HepG2 (cell line): ENCODE results near the gene CEP20. TPM values are rescaled to one million over a fixed set of nuclear protein-coding genes. Genes with fewer than 3 reads are reported as not detected.

ENCODE experiments used
- ATAC-seq: fragments of 200-7000 bp; cut with Tn5 transposase; 3 replicates; pipeline ENCODE4 v1.9.1; 2020; ENCODE audit warnings: mild to moderate bottlenecking, moderate library complexity
- BruUV-seq: library from RNA; stranded (reverse); fragments of 400-500 nt; replicated peaks from 2 replicates; lab custom pipeline; 2021; lab: Mats Ljungman, UMichigan
- CTCF ChIA-PET: fragments of 300-600 bp; formaldehyde crosslinking; extraction: SDS; loops from one replicate; lab custom pipeline; 2021; ENCODE audit warnings: low total read pairs, inconsistent platforms, low intra/inter-chr PET ratio; lab: Yijun Ruan, JAX
- POLR2A ChIA-PET: fragments of 350-600 bp; sonication (Branson Sonifier 250); formaldehyde crosslinking; loops from one replicate; lab custom pipeline; 2020; ENCODE audit warnings: antibody characterized with exemption, inconsistent platforms; lab: Yijun Ruan, JAX
- DNase-seq: peaks from one replicate; pipeline ENCODE4 v3.0.0-alpha.2; 2015; ENCODE audit warnings: low spot score
- FAIRE-seq: peaks from 3 replicates; lab custom pipeline; 2011; peaks lifted over from hg19 to GRCh38; lab: Jason Lieb, UNC
- H2AFZ ChIP-seq: one replicate; pipeline ENCODE4 v1.6.1; 2011; ENCODE audit warnings: low read length, inconsistent platforms
- H3K27ac ChIP-seq: fragments of 300-600 bp; 3 replicates; pipeline ENCODE4 v1.8.0; 2011; ENCODE audit warnings: mixed run types, mild to moderate bottlenecking, mixed read lengths, low read length, inconsistent platforms; ENCODE audit not compliant: insufficient read depth; ENCODE audit errors: extremely low read length
- H3K27me3 ChIP-seq, 2 experiments: fragments of 200-600 bp in 1 of 2; 2 replicates in 1 of 2; 3 replicates in 1 of 2; pipeline versions ENCODE4 v1.6.0 to v1.8.0; 2011; ENCODE audit warnings: low read length in 2 of 2, mild to moderate bottlenecking in 2 of 2, moderate library complexity in 2 of 2, inconsistent platforms in 1 of 2; ENCODE audit not compliant: insufficient read depth in 2 of 2, control insufficient read depth in 1 of 2
- H3K36me3 ChIP-seq, 2 experiments: fragments of 200-600 bp in 1 of 2; replicated peaks in 1 of 2; 2 replicates in 1 of 2; 3 replicates in 1 of 2; pipeline versions ENCODE4 v1.5.1 to v1.8.0; 2011; ENCODE audit warnings: low read length in 2 of 2, inconsistent platforms in 1 of 2; ENCODE audit not compliant: insufficient read depth in 2 of 2, control insufficient read depth in 1 of 2
- H3K4me1 ChIP-seq: 2 replicates; pipeline ENCODE4 v1.5.1; 2012; ENCODE audit warnings: low read length, inconsistent platforms; ENCODE audit not compliant: insufficient read depth
- H3K4me2 ChIP-seq: 2 replicates; pipeline ENCODE4 v1.6.0; 2011; ENCODE audit warnings: low read depth, low read length, inconsistent platforms
- H3K4me3 ChIP-seq, 3 experiments: fragments of 200-600 bp in 1 of 3; sonication (generic), shearing (Covaris generic) in 1 of 3; replicated peaks in 1 of 3; 2 replicates each; pipeline ENCODE4 v1.5.1; 2011 to 2016; ENCODE audit warnings: low read length in 3 of 3, inconsistent platforms in 2 of 3, low read depth in 2 of 3, mild to moderate bottlenecking in 2 of 3, control low read depth in 1 of 3, mixed read lengths in 1 of 3; ENCODE audit not compliant: insufficient read depth in 1 of 3
- H3K79me2 ChIP-seq: one replicate; pipeline ENCODE4 v1.6.1; 2011; ENCODE audit warnings: low read length, inconsistent platforms; ENCODE audit not compliant: insufficient read depth
- H3K9ac ChIP-seq: 2 replicates; pipeline ENCODE4 v1.6.0; 2011; ENCODE audit warnings: mild to moderate bottlenecking, low read depth, low read length, inconsistent platforms; ENCODE audit not compliant: insufficient read depth
- H3K9me3 ChIP-seq: 2 replicates; pipeline ENCODE4 v1.5.1; 2012; ENCODE audit warnings: mild to moderate bottlenecking, low read length
- H4K20me1 ChIP-seq: 2 replicates; pipeline ENCODE4 v1.6.0; 2011; ENCODE audit warnings: inconsistent platforms, mild to moderate bottlenecking, low read length, moderate library complexity; ENCODE audit not compliant: insufficient read depth
- JUN ChIP-seq: sonication (generic); formaldehyde crosslinking; IDR thresholded peaks from 2 replicates; pipeline ENCODE4 v1.4.0; 2020; ENCODE audit warnings: mild to moderate bottlenecking, missing genetic modification reagents
- SCMH1 ChIP-seq: sonication (generic); formaldehyde crosslinking; IDR thresholded peaks from 2 replicates; pipeline ENCODE4 v1.9.0; 2021; ENCODE audit warnings: missing genetic modification reagents, mild to moderate bottlenecking, borderline replicate concordance
- ZFP90 ChIP-seq: sonication (generic); formaldehyde crosslinking; IDR thresholded peaks from 2 replicates; pipeline ENCODE4 v1.8.0; 2022; ENCODE audit warnings: missing genetic modification reagents, mild to moderate bottlenecking, inconsistent platforms, borderline replicate concordance
- ZNF768 ChIP-seq: sonication (generic); formaldehyde crosslinking; IDR thresholded peaks from 2 replicates; pipeline ENCODE4 v1.4.0; 2020; ENCODE audit warnings: missing genetic modification reagents
- WGBS: methylation state at CpG from one replicate; pipeline ENCODE4 v1.1.6; 2017; ENCODE audit warnings: low lambda C conversion rate; 5-methylcytosine and 5-hydroxymethylcytosine counted together
- in situ Hi-C: cut with HindIII; loops from 2 replicates; pipeline ENCODE4 v1.10.0; 2017; ENCODE audit warnings: low pct_unique_long_range_greater_than_20kb; ENCODE audit not compliant: extremely low pct_ligation_motif_present
- intact Hi-C: fragments of 100-400 bp; cut with micrococcal nuclease; formaldehyde crosslinking; loops from one replicate; pipeline ENCODE4 v1.10.0; 2022; ENCODE audit not compliant: unreplicated experiment
- polyA plus RNA-seq, 8 experiments: library from polyadenylated mRNA; depleted of rRNA in 3 of 8; stranded (reverse) in 7 of 8; unstranded in 1 of 8; fragments of >200 nt; fragmentation: Illumina TruSeq in 4 of 8; extraction: Trizol in 4 of 8; gene quantifications; 2 replicates each; pipeline versions ENCODE4 v1.2.1 to v1.2.3, GENCODE V29; 2011 to 2016; ENCODE audit warnings: low read depth in 4 of 8, missing spikeins in 1 of 8, mixed read lengths in 1 of 8; ENCODE audit not compliant: insufficient read depth in 1 of 8
- total RNA-seq, 5 experiments: library from RNA; depleted of rRNA; stranded (reverse); fragments of >200 nt; fragmentation: Illumina TruSeq; extraction: Trizol; gene quantifications; 2 replicates each; pipeline ENCODE4 v1.2.3, GENCODE V29; 2016; ENCODE audit warnings: low read depth in 1 of 5
- TF ChIP-seq, protein P1 (sequence below): sonication (generic); formaldehyde crosslinking; IDR thresholded peaks from 2 replicates; pipeline ENCODE4 v1.8.1; 2022; ENCODE audit warnings: low read depth, mild to moderate bottlenecking, missing genetic modification reagents

The CEP20 gene
- total and polyA plus RNA-seq, 2 of the 13 experiments (the other 11 are each of a cell fraction or from before 2014, with no cell fraction given), result 53.0 to 54.1 TPM

DNA sequence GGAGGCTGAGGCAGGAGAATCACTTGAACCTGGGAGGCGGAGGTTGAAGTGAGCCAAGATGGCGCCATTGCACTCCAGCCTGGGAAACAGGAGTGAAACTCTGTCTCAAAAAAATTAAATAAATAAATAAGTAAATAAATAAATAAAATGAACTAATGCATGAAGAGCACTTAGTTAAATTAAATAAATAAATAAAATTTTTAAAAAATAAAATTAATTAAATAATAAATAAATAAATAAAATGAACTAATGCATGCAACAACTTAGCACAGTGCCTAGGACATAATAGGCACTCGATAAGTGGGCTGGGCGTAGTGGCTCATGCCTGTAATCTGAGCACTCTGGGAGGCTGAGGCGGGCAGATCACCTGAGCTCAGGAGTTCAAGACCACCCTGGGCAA is 15.6 kb upstream of the CEP20 start (continued):
- TF ChIP-seq, protein P1, sequence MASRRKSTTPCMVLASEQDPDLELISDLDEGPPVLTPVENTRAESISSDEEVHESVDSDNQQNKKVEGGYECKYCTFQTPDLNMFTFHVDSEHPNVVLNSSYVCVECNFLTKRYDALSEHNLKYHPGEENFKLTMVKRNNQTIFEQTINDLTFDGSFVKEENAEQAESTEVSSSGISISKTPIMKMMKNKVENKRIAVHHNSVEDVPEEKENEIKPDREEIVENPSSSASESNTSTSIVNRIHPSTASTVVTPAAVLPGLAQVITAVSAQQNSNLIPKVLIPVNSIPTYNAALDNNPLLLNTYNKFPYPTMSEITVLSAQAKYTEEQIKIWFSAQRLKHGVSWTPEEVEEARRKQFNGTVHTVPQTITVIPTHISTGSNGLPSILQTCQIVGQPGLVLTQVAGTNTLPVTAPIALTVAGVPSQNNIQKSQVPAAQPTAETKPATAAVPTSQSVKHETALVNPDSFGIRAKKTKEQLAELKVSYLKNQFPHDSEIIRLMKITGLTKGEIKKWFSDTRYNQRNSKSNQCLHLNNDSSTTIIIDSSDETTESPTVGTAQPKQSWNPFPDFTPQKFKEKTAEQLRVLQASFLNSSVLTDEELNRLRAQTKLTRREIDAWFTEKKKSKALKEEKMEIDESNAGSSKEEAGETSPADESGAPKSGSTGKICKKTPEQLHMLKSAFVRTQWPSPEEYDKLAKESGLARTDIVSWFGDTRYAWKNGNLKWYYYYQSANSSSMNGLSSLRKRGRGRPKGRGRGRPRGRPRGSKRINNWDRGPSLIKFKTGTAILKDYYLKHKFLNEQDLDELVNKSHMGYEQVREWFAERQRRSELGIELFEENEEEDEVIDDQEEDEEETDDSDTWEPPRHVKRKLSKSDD (CRISPR knock-in tag), result no peak

GRCh38 chr16:15900901-15901500 is 12.6 kb upstream of the CEP20 start:
- POLR2A ChIA-PET, result interaction anchor here (2.5 to 5.2 kb wide), 2 partner anchors 13 to 14 kb away, joined by 12 to 72 read pairs; partner anchors contain the start of gene CEP20
- H3K4me2 ChIP-seq, result no peak overlapping the region
- in situ Hi-C loops, result no loop called here
- H3K9ac ChIP-seq, result no peak overlapping the region
- CTCF ChIA-PET, result no interaction called here
- 49% methylated on average over 6 of the region's 6 CpGs for WGBS
- no peak overlapping the region for H3K27ac ChIP-seq
- H3K4me3 ChIP-seq, result no peak overlapping the region
- H4K20me1 ChIP-seq, result no peaks in the 10 kb centered on the region
- no TSS peak for BruUV-seq
- peaks cover 49% of the 10 kb centered on the region for H3K4me1 ChIP-seq
- DNase-seq (no peak), ATAC-seq (no peak), FAIRE-seq (no peak)
- H3K9me3 ChIP-seq, result no peaks in the 10 kb centered on the region
- TF ChIP-seq ZNF768 (CRISPR knock-in tag) (no peak), JUN (CRISPR knock-in tag) (no peak), SCMH1 (CRISPR knock-in tag) (no peak), ZFP90 (no peak)
- no peaks in the 10 kb centered on the region for H3K36me3 ChIP-seq
- intact Hi-C loops, result no loop called here
- no peaks in the 10 kb centered on the region for H3K79me2 ChIP-seq
- H3K27me3 ChIP-seq, result no peaks in the 10 kb centered on the region
- H2AFZ ChIP-seq, result no peak overlapping the region
